ENCODE results near the gene LRP2BP. TPM values are rescaled to one million over a fixed set of nuclear protein-coding genes. Genes with fewer than 3 reads are reported as not detected.

Gene LRP2BP
- total and polyA plus RNA-seq, 5 donors from 2014 or later = 0.54 to 3.5 (median 1.0) TPM

DNA sequence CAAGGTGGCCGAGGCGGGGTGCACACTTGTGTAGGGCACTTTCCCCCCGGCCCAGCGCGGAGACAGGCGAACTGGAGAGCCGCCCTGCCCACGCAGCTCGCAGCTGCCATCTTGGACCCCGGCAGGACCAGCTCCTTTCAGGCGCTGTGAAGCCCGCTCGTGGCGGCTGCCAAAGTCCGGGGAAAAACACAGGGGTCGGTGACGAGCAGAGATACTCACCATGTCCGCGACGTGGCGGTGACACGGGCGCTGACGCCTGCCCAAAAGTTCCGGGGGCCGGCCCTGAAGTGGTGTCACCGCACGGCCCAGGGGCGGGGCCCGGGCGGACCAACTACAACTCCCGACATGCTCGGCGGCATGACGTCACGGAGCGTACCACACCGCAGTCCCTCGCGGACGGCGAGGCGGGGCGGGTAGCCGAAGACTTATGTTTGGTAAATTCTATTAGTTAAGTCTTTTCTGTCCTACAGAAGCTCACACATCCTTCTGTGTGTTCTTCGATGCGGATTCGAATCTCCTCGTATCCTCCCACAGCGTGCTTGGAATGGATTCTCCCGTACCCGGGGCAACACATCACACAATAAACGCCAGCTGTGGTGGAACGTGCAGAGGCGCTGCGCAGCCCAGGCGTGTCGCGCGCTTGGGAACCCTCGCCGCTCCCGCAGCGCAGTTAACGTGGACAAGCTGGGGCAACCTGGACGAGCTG lies 30.1 kb upstream of the LRP2BP start, which contains the start of gene UFSP2:
UFSP2 (minus strand) TSS at position 318 of the 706 bp plus-strand sequence; CDS start at position 222, 96 bp downstream.
- peak within 1 kb of the TSS; percentile 88 to 97 (median 90) for H3K4me3 Mint-ChIP-seq
- ATAC-seq (ENCODE audit: low read depth in 2 of 2) = peak; percentile 90 to 91

GRCh38 chr4:185424905-185425646 lies 29.4 kb upstream of the LRP2BP start:
- Histone ChIP-seq H3K27ac (ENCODE audit: insufficient read depth, low read length, poor library complexity, severe bottlenecking) (peak overlapping the region; percentile 97), H3K36me3 (ENCODE audit: control insufficient read depth, insufficient read depth, low read length) (peaks cover 17% of the 10 kb centered on the region), H3K4me3 (ENCODE audit: low read depth, low read length) (peak overlapping the region; percentile 97), H3K9me3 (ENCODE audit: control insufficient read depth in 2 of 2, low read length in 2 of 2) (no peaks in the 10 kb centered on the region), H3K4me1 (ENCODE audit: control insufficient read depth, insufficient read depth, low read length, poor library complexity, severe bottlenecking) (peaks cover 17% of the 10 kb centered on the region), H3K27me3 (ENCODE audit: control insufficient read depth, insufficient read depth, low read length) (no peaks in the 10 kb centered on the region)
- DNase-seq (peak in 2 of 3 donors; percentile 2 to 37), ATAC-seq (ENCODE audit: low read depth in 2 of 2) (no peak)
- Mint-ChIP-seq H3K4me3 (peak overlapping the region; percentile 88 to 97 (median 90)), H3K9me3 (no peaks in the 10 kb centered on the region), H3K36me3 (peaks cover 12% of the 10 kb centered on the region), H3K4me1 (peaks cover 20 to 37% (median 27%) of the 10 kb centered on the region in 4 donors), H3K27ac (peak overlapping the region; percentile 97 to 100 (median 100)), H3K27me3 (peaks cover 21% of the 10 kb centered on the region)

More for the DNA sequence above, 30.1 kb upstream of the LRP2BP start, which contains the start of gene UFSP2:
- Mint-ChIP-seq H3K4me1 (peaks cover 20 to 37% (median 27%) of the 10 kb centered on the region in 4 donors), H3K36me3 (peaks cover 12% of the 10 kb centered on the region), H3K27ac (peak within 1 kb of the TSS; percentile 97 to 100 (median 100)), H3K9me3 (no peaks in the 10 kb centered on the region), H3K27me3 (peaks cover 25% of the 10 kb centered on the region)
- no peaks in the 10 kb centered on the region for H3K9me3 ChIP-seq (ENCODE audit: control insufficient read depth in 2 of 2, low read length in 2 of 2)
- peak within 1 kb of the TSS; percentile 97 for H3K4me3 ChIP-seq (ENCODE audit: low read depth, low read length)
- no peaks in the 10 kb centered on the region for H3K27me3 ChIP-seq (ENCODE audit: control insufficient read depth, insufficient read depth, low read length)
- peak within 1 kb of the TSS; percentile 97 for H3K27ac ChIP-seq (ENCODE audit: insufficient read depth, low read length, poor library complexity, severe bottlenecking)
- H3K4me1 ChIP-seq (ENCODE audit: control insufficient read depth, insufficient read depth, low read length, poor library complexity, severe bottlenecking) = peaks cover 17% of the 10 kb centered on the region
- peaks cover 13% of the 10 kb centered on the region for H3K36me3 ChIP-seq (ENCODE audit: control insufficient read depth, insufficient read depth, low read length)
- DNase-seq = peak; percentile 89 to 93 (median 92)

GRCh38 chr4:185421366-185422124 lies 25.8 kb upstream of the LRP2BP start:
- no peaks in the 10 kb centered on the region for H3K9me3 Mint-ChIP-seq
- Histone ChIP-seq H3K9me3 (ENCODE audit: control insufficient read depth in 2 of 2, low read length in 2 of 2) (no peaks in the 10 kb centered on the region), H3K27me3 (ENCODE audit: control insufficient read depth, insufficient read depth, low read length) (no peaks in the 10 kb centered on the region), H3K27ac (ENCODE audit: insufficient read depth, low read length, poor library complexity, severe bottlenecking) (no peak overlapping the region), H3K36me3 (ENCODE audit: control insufficient read depth, insufficient read depth, low read length) (peaks cover 39% of the 10 kb centered on the region), H3K4me3 (ENCODE audit: low read depth, low read length) (no peak overlapping the region), H3K4me1 (ENCODE audit: control insufficient read depth, insufficient read depth, low read length, poor library complexity, severe bottlenecking) (peaks cover 17% of the 10 kb centered on the region)
- ATAC-seq (ENCODE audit: low read depth in 2 of 2) (no peak), DNase-seq (no peak)
- peaks cover 25 to 37% (median 32%) of the 10 kb centered on the region in 4 donors for H3K4me1 Mint-ChIP-seq
- no peak overlapping the region for H3K27ac Mint-ChIP-seq
- peaks cover 6% of the 10 kb centered on the region for H3K27me3 Mint-ChIP-seq
- peaks cover 28% of the 10 kb centered on the region for H3K36me3 Mint-ChIP-seq
- H3K4me3 Mint-ChIP-seq = no peak overlapping the region

- no peaks in the 10 kb centered on the region for H3K27me3 Mint-ChIP-seq
- no peak overlapping the region for H3K4me3 Mint-ChIP-seq
- Histone ChIP-seq H3K4me3 (ENCODE audit: low read depth, low read length) (no peak overlapping the region), H3K27ac (ENCODE audit: insufficient read depth, low read length, poor library complexity, severe bottlenecking) (no peak overlapping the region), H3K9me3 (ENCODE audit: control insufficient read depth in 2 of 2, low read length in 2 of 2) (no peaks in the 10 kb centered on the region), H3K27me3 (ENCODE audit: control insufficient read depth, insufficient read depth, low read length) (no peaks in the 10 kb centered on the region), H3K36me3 (ENCODE audit: control insufficient read depth, insufficient read depth, low read length) (peaks cover 71% of the 10 kb centered on the region), H3K4me1 (ENCODE audit: control insufficient read depth, insufficient read depth, low read length, poor library complexity, severe bottlenecking) (no peaks in the 10 kb centered on the region)
- no peaks in the 10 kb centered on the region for H3K9me3 Mint-ChIP-seq
- ATAC-seq (ENCODE audit: low read depth in 2 of 2) (no peak), DNase-seq (no peak)
- peaks cover 54% of the 10 kb centered on the region for H3K36me3 Mint-ChIP-seq
- H3K4me1 Mint-ChIP-seq = peaks cover 8 to 21% (median 12%) of the 10 kb centered on the region in 4 donors
- peak overlapping the region in 1 of 3 donors; percentile 64 for H3K27ac Mint-ChIP-seq
These were observed 21.2 kb upstream of the LRP2BP start for GRCh38 chr4:185416955-185417354.

GRCh38 chr4:185412412-185412811 lies 16.7 kb upstream of the LRP2BP start:
- H3K36me3 Mint-ChIP-seq = peaks cover 47% of the 10 kb centered on the region

DNA sequence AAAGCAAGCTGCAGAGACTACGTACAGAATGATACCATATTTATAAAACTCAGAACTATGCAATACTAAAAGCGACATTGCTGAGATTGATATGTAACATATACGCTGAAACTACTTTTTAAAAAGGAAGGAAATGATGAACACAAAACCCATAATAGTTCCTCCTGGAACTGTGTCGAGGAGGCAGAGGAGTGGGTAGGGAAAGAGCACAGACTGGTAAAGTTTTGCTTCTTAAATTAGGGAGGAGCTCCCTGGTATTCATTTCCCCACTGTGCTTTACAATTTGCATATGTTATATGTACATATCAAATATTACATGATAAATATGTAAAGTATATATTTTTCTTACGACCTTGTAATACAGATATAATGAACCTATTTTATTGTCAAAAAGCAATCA lies 16.1 kb upstream of the LRP2BP start:
- no peak overlapping the region for H3K27ac ChIP-seq (ENCODE audit: insufficient read depth, low read length, poor library complexity, severe bottlenecking)
- H3K27me3 ChIP-seq (ENCODE audit: control insufficient read depth, insufficient read depth, low read length) = no peaks in the 10 kb centered on the region
- no peaks in the 10 kb centered on the region for H3K9me3 Mint-ChIP-seq
- H3K27ac Mint-ChIP-seq = no peak overlapping the region
- H3K36me3 Mint-ChIP-seq = peaks cover 41% of the 10 kb centered on the region
- no peaks in the 10 kb centered on the region for H3K9me3 ChIP-seq (ENCODE audit: control insufficient read depth in 2 of 2, low read length in 2 of 2)
- ATAC-seq (ENCODE audit: low read depth in 2 of 2) (no peak), DNase-seq (no peak)
- H3K27me3 Mint-ChIP-seq = no peaks in the 10 kb centered on the region
- no peak overlapping the region for H3K4me3 ChIP-seq (ENCODE audit: low read depth, low read length)
- no peak overlapping the region for H3K4me3 Mint-ChIP-seq
- peaks cover 0 to 7% (median 3%) of the 10 kb centered on the region in 4 donors for H3K4me1 Mint-ChIP-seq
- H3K36me3 ChIP-seq (ENCODE audit: control insufficient read depth, insufficient read depth, low read length) = peaks cover 44% of the 10 kb centered on the region
- no peaks in the 10 kb centered on the region for H3K4me1 ChIP-seq (ENCODE audit: control insufficient read depth, insufficient read depth, low read length, poor library complexity, severe bottlenecking)

More at GRCh38 chr4:185412412-185412811, 16.7 kb upstream of the LRP2BP start:
- H3K36me3 ChIP-seq (ENCODE audit: control insufficient read depth, insufficient read depth, low read length) = peaks cover 50% of the 10 kb centered on the region
- DNase-seq (no peak), ATAC-seq (ENCODE audit: low read depth in 2 of 2) (no peak)
- H3K4me3 ChIP-seq (ENCODE audit: low read depth, low read length) = no peak overlapping the region
- H3K4me3 Mint-ChIP-seq = no peak overlapping the region
- H3K27ac ChIP-seq (ENCODE audit: insufficient read depth, low read length, poor library complexity, severe bottlenecking) = no peak overlapping the region
- no peaks in the 10 kb centered on the region for H3K27me3 Mint-ChIP-seq
- no peaks in the 10 kb centered on the region for H3K27me3 ChIP-seq (ENCODE audit: control insufficient read depth, insufficient read depth, low read length)
- H3K27ac Mint-ChIP-seq = no peak overlapping the region
- H3K9me3 ChIP-seq (ENCODE audit: control insufficient read depth in 2 of 2, low read length in 2 of 2) = no peaks in the 10 kb centered on the region
- H3K9me3 Mint-ChIP-seq = no peaks in the 10 kb centered on the region
- no peaks in the 10 kb centered on the region for H3K4me1 ChIP-seq (ENCODE audit: control insufficient read depth, insufficient read depth, low read length, poor library complexity, severe bottlenecking)
- H3K4me1 Mint-ChIP-seq = peaks cover 0 to 8% (median 5%) of the 10 kb centered on the region in 4 donors

DNA sequence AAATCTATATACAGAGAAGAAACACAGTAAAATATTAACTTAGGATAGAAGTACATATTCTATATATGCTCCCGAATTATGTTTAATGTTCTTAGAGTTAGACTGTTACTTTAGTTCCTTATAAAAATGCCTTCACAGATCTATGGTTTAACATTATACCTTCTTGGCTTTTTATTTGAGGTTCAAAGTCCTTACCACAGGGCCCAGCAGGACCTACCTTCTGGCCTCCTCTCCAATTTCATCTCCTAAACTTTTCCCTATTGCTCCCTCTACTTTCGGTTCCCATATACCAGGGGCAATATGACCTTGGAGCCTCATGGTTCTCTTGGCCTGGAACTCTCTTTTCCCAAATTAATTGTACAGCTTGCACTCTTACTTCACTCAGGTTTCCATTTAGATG lies 12.7 kb upstream of the LRP2BP start:
- Mint-ChIP-seq H3K9me3 (no peaks in the 10 kb centered on the region), H3K4me3 (no peak overlapping the region), H3K27me3 (no peaks in the 10 kb centered on the region), H3K4me1 (peaks cover 0 to 7% (median 1%) of the 10 kb centered on the region in 4 donors), H3K36me3 (peaks cover 37% of the 10 kb centered on the region), H3K27ac (peak overlapping the region in 2 of 3 donors; percentile 34 to 81)
- ATAC-seq (ENCODE audit: low read depth in 2 of 2) (no peak), DNase-seq (no peak)
- Histone ChIP-seq H3K36me3 (ENCODE audit: control insufficient read depth, insufficient read depth, low read length) (peaks cover 20% of the 10 kb centered on the region), H3K9me3 (ENCODE audit: control insufficient read depth in 2 of 2, low read length in 2 of 2) (no peaks in the 10 kb centered on the region), H3K4me1 (ENCODE audit: control insufficient read depth, insufficient read depth, low read length, poor library complexity, severe bottlenecking) (no peaks in the 10 kb centered on the region), H3K27ac (ENCODE audit: insufficient read depth, low read length, poor library complexity, severe bottlenecking) (no peak overlapping the region), H3K4me3 (ENCODE audit: low read depth, low read length) (no peak overlapping the region), H3K27me3 (ENCODE audit: control insufficient read depth, insufficient read depth, low read length) (no peaks in the 10 kb centered on the region)

All from CD4-positive, CD25-positive, alpha-beta regulatory T cell (primary cell).